Stimulated activated naive B cell treated with anti-CD40 and anti-IgM and Interleukin-4, amounts not matched to agents 10 μg/mL and 1 μg/mL and 100 μg/mL, for 72 hours (primary cell): Measurements from ENCODE around the gene KDM5A.
A peak's percentile ranks its signal among the peaks of the same experiment; 100 is the strongest.
"Not testable (repeated sequence)": the region's sequence is repeated elsewhere in the genome, so short reads cannot be mapped to it uniquely, and the experiment has no call there.

Source experiments
- ATAC-seq, 2 donors: fragments of 150-1000 bp; cut with Tn5 transposase; replicated peaks; 2 replicates each; pipeline ENCODE4 v1.10.0; 2021; ENCODE audit warnings: moderate library complexity in 1 of 2
- DNase-seq: peaks from one replicate; pipeline ENCODE4 v3.0.0; 2021
- H3K27ac Mint-ChIP-seq: one replicate; pipeline ENCODE4 v1.8.0; 2022; ENCODE audit warnings: mild to moderate bottlenecking, mixed read lengths
- H3K27me3 Mint-ChIP-seq, 2 donors: one replicate each; pipeline ENCODE4 v1.8.0; 2022; ENCODE audit warnings: mixed read lengths in 2 of 2
- H3K36me3 Mint-ChIP-seq, 2 donors: one replicate each; pipeline ENCODE4 v1.8.0; 2022; ENCODE audit warnings: mixed read lengths in 2 of 2, mild to moderate bottlenecking in 1 of 2
- H3K4me1 Mint-ChIP-seq, 2 donors: one replicate each; pipeline ENCODE4 v1.8.0; 2022; ENCODE audit warnings: mixed read lengths in 2 of 2, mild to moderate bottlenecking in 1 of 2
- H3K4me3 Mint-ChIP-seq, 2 donors: one replicate each; pipeline ENCODE4 v1.8.0; 2022; ENCODE audit warnings: mild to moderate bottlenecking in 2 of 2, mixed read lengths in 2 of 2, moderate library complexity in 1 of 2
- H3K9me3 Mint-ChIP-seq, 2 donors: one replicate each; pipeline ENCODE4 v1.8.0; 2022; ENCODE audit warnings: mixed read lengths in 2 of 2, mild to moderate bottlenecking in 1 of 2

Gene KDM5A

GRCh38 chr12:366820-367219 is 22.3 kb downstream of the KDM5A start:
- Mint-ChIP-seq H3K27ac (no peak overlapping the region), H3K9me3 (peaks cover 0 to 4% of the 10 kb centered on the region in 2 donors), H3K4me3 (no peak overlapping the region), H3K36me3 (peaks cover 57 to 83% of the 10 kb centered on the region in 2 donors), H3K27me3 (no peaks in the 10 kb centered on the region), H3K4me1 (peaks cover 2 to 5% of the 10 kb centered on the region in 2 donors)
- DNase-seq, result no peak
- no peak for ATAC-seq

- no peaks in the 10 kb centered on the region for H3K27me3 Mint-ChIP-seq
- H3K4me1 Mint-ChIP-seq, result peaks cover 0 to 1% of the 10 kb centered on the region in 2 donors
- no peak overlapping the region for H3K27ac Mint-ChIP-seq
- H3K4me3 Mint-ChIP-seq, result no peak overlapping the region
- ATAC-seq (no peak), DNase-seq (no peak)
- H3K9me3 Mint-ChIP-seq, result peaks cover 0 to 3% of the 10 kb centered on the region in 2 donors
- H3K36me3 Mint-ChIP-seq, result peaks cover 50 to 74% of the 10 kb centered on the region in 2 donors
Measured at GRCh38 chr12:359091-359490, 30.0 kb downstream of the KDM5A start.

- peaks cover 0 to 1% of the 10 kb centered on the region in 2 donors for H3K4me1 Mint-ChIP-seq
- DNase-seq (no peak), ATAC-seq (no peak)
- H3K4me3 Mint-ChIP-seq, result no peak overlapping the region
- H3K36me3 Mint-ChIP-seq, result peaks cover 49 to 68% of the 10 kb centered on the region in 2 donors
- H3K27ac Mint-ChIP-seq, result no peak overlapping the region
- peaks cover 0 to 3% of the 10 kb centered on the region in 2 donors for H3K9me3 Mint-ChIP-seq
- no peaks in the 10 kb centered on the region for H3K27me3 Mint-ChIP-seq
Measured at GRCh38 chr12:356276-356988, 32.7 kb downstream of the KDM5A start.

GRCh38 chr12:351197-351596 is 37.9 kb downstream of the KDM5A start:
- Mint-ChIP-seq H3K36me3 (peaks cover 45 to 65% of the 10 kb centered on the region in 2 donors), H3K4me1 (peaks cover 5 to 11% of the 10 kb centered on the region in 2 donors)
- H3K4me3 Mint-ChIP-seq, ATAC-seq, H3K27ac Mint-ChIP-seq, DNase-seq, H3K9me3 Mint-ChIP-seq, H3K27me3 Mint-ChIP-seq: not testable (repeated sequence)

GRCh38 chr12:349625-350024 is 39.5 kb downstream of the KDM5A start:
- H3K27ac Mint-ChIP-seq, DNase-seq, H3K9me3 Mint-ChIP-seq, ATAC-seq, H3K4me3 Mint-ChIP-seq, H3K27me3 Mint-ChIP-seq: not testable (repeated sequence)
- H3K36me3 Mint-ChIP-seq, result peaks cover 53 to 67% of the 10 kb centered on the region in 2 donors
- H3K4me1 Mint-ChIP-seq, result peaks cover 14 to 24% of the 10 kb centered on the region in 2 donors

GRCh38 chr12:343036-343435 is 46.1 kb downstream of the KDM5A start:
- not testable (repeated sequence) for H3K9me3 Mint-ChIP-seq, DNase-seq, H3K4me3 Mint-ChIP-seq, H3K27me3 Mint-ChIP-seq, ATAC-seq, H3K27ac Mint-ChIP-seq
- Mint-ChIP-seq H3K36me3 (peaks cover 55 to 75% of the 10 kb centered on the region in 2 donors), H3K4me1 (peaks cover 17 to 32% of the 10 kb centered on the region in 2 donors)

- no peak overlapping the region for H3K4me3 Mint-ChIP-seq
- H3K27ac Mint-ChIP-seq, result peak overlapping the region; percentile 65
- H3K36me3 Mint-ChIP-seq, result peaks cover 49 to 61% of the 10 kb centered on the region in 2 donors
- no peaks in the 10 kb centered on the region for H3K27me3 Mint-ChIP-seq
- DNase-seq, result no peak
- H3K4me1 Mint-ChIP-seq, result peaks cover 2 to 5% of the 10 kb centered on the region in 2 donors
- no peaks in the 10 kb centered on the region for H3K9me3 Mint-ChIP-seq
- ATAC-seq, result no peak
Measured at GRCh38 chr12:337039-337438, 52.1 kb downstream of the KDM5A start.

- Mint-ChIP-seq H3K27me3 (no peaks in the 10 kb centered on the region), H3K9me3 (no peaks in the 10 kb centered on the region), H3K4me3 (no peak overlapping the region), H3K36me3 (peaks cover 45 to 61% of the 10 kb centered on the region in 2 donors), H3K27ac (no peak overlapping the region), H3K4me1 (peaks cover 2 to 10% of the 10 kb centered on the region in 2 donors)
- DNase-seq, result no peak
- no peak for ATAC-seq
Measured at GRCh38 chr12:334125-334524, 55.0 kb downstream of the KDM5A start.

- H3K4me1 Mint-ChIP-seq, result peaks cover 2 to 10% of the 10 kb centered on the region in 2 donors
- no peak overlapping the region for H3K4me3 Mint-ChIP-seq
- no peaks in the 10 kb centered on the region for H3K9me3 Mint-ChIP-seq
- no peak overlapping the region for H3K27ac Mint-ChIP-seq
- H3K36me3 Mint-ChIP-seq, result peaks cover 38 to 59% of the 10 kb centered on the region in 2 donors
- ATAC-seq, result no peak
- no peak for DNase-seq
- no peaks in the 10 kb centered on the region for H3K27me3 Mint-ChIP-seq
Measured at GRCh38 chr12:332581-333205, 56.4 kb downstream of the KDM5A start.

- ATAC-seq, result no peak
- Mint-ChIP-seq H3K27me3 (no peaks in the 10 kb centered on the region), H3K36me3 (peaks cover 34 to 58% of the 10 kb centered on the region in 2 donors), H3K4me3 (no peak overlapping the region), H3K27ac (no peak overlapping the region), H3K9me3 (no peaks in the 10 kb centered on the region), H3K4me1 (peaks cover 7 to 19% of the 10 kb centered on the region in 2 donors)
- no peak for DNase-seq
Measured at GRCh38 chr12:331287-331686, 57.8 kb downstream of the KDM5A start.

GRCh38 chr12:325906-326305 is 63.2 kb downstream of the KDM5A start:
- no peak for DNase-seq
- Mint-ChIP-seq H3K9me3 (no peaks in the 10 kb centered on the region), H3K4me1 (peaks cover 12 to 28% of the 10 kb centered on the region in 2 donors), H3K36me3 (peaks cover 35 to 60% of the 10 kb centered on the region in 2 donors), H3K27me3 (no peaks in the 10 kb centered on the region), H3K4me3 (no peak overlapping the region), H3K27ac (no peak overlapping the region)
- ATAC-seq, result no peak

- Mint-ChIP-seq H3K4me3 (no peak overlapping the region), H3K36me3 (peaks cover 43 to 66% of the 10 kb centered on the region in 2 donors), H3K9me3 (no peaks in the 10 kb centered on the region), H3K27me3 (no peaks in the 10 kb centered on the region), H3K4me1 (peaks cover 15 to 28% of the 10 kb centered on the region in 2 donors), H3K27ac (no peak overlapping the region)
- DNase-seq (no peak), ATAC-seq (no peak)
Measured at GRCh38 chr12:323507-323906, 65.6 kb downstream of the KDM5A start.

- Mint-ChIP-seq H3K36me3 (peaks cover 52 to 67% of the 10 kb centered on the region in 2 donors), H3K27ac (no peak overlapping the region)
- no peak for DNase-seq
Measured at GRCh38 chr12:321606-322326, 67.4 kb downstream of the KDM5A start.

GRCh38 chr12:318759-319515 is 70.2 kb downstream of the KDM5A start:
- peaks cover 56 to 70% of the 10 kb centered on the region in 2 donors for H3K36me3 Mint-ChIP-seq
- no peaks in the 10 kb centered on the region for H3K9me3 Mint-ChIP-seq
- no peak overlapping the region for H3K27ac Mint-ChIP-seq

More at GRCh38 chr12:321606-322326, 67.4 kb downstream of the KDM5A start:
- H3K9me3 Mint-ChIP-seq, result no peaks in the 10 kb centered on the region
- H3K4me1 Mint-ChIP-seq, result peaks cover 18 to 19% of the 10 kb centered on the region in 2 donors
- no peak overlapping the region for H3K4me3 Mint-ChIP-seq
- no peak for ATAC-seq
- no peaks in the 10 kb centered on the region for H3K27me3 Mint-ChIP-seq

More at GRCh38 chr12:318759-319515, 70.2 kb downstream of the KDM5A start:
- Mint-ChIP-seq H3K27me3 (no peaks in the 10 kb centered on the region), H3K4me1 (peaks cover 13% of the 10 kb centered on the region in 2 donors), H3K4me3 (no peak overlapping the region)
- ATAC-seq (no peak), DNase-seq (no peak)
